Suprapubic skin (tissue), 4 donors: ENCODE data around the gene ZNF81.
"Not testable (repeated sequence)": the region's sequence is repeated elsewhere in the genome, so short reads cannot be mapped to it uniquely, and the experiment has no call there.

Source experiments
- CTCF ChIP-seq, 2 donors: fragments of 200-600 bp in 1 of 2; fragments of 450-650 bp in 1 of 2; sonication (generic) in 1 of 2; IDR thresholded peaks; one replicate each; pipeline ENCODE4 v1.5.1; 2016 to 2019; ENCODE audit warnings: antibody characterized with exemption in 2 of 2, mild to moderate bottlenecking in 1 of 2, moderate library complexity in 1 of 2
- EP300 ChIP-seq: sonication (generic); formaldehyde crosslinking; IDR thresholded peaks from one replicate; pipeline ENCODE4 v1.6.1; 2017; ENCODE audit warnings: antibody characterized with exemption
- POLR2A ChIP-seq, 2 donors: fragments of 450-650 bp; IDR thresholded peaks; one replicate each; pipeline ENCODE4 v1.6.1; 2017; ENCODE audit warnings: antibody characterized with exemption in 2 of 2, mild to moderate bottlenecking in 2 of 2, moderate library complexity in 2 of 2
- POLR2AphosphoS5 ChIP-seq, 3 donors: sonication (generic); formaldehyde crosslinking; IDR thresholded peaks; one replicate each; pipeline ENCODE4 v1.6.1; 2017; ENCODE audit warnings: antibody characterized with exemption in 3 of 3

- not testable (repeated sequence) for TF ChIP-seq CTCF (IDR thresholded peaks at IDR 0.05); POLR2A (IDR thresholded peaks at IDR 0.05); EP300; POLR2AphosphoS5 (IDR thresholded peaks at IDR 0.05)
Observed at GRCh38 chrX:47958206-47958605, 121.5 kb downstream of the ZNF81 start.
